ENCODE results near the gene NR2F1-AS1.

DNA sequence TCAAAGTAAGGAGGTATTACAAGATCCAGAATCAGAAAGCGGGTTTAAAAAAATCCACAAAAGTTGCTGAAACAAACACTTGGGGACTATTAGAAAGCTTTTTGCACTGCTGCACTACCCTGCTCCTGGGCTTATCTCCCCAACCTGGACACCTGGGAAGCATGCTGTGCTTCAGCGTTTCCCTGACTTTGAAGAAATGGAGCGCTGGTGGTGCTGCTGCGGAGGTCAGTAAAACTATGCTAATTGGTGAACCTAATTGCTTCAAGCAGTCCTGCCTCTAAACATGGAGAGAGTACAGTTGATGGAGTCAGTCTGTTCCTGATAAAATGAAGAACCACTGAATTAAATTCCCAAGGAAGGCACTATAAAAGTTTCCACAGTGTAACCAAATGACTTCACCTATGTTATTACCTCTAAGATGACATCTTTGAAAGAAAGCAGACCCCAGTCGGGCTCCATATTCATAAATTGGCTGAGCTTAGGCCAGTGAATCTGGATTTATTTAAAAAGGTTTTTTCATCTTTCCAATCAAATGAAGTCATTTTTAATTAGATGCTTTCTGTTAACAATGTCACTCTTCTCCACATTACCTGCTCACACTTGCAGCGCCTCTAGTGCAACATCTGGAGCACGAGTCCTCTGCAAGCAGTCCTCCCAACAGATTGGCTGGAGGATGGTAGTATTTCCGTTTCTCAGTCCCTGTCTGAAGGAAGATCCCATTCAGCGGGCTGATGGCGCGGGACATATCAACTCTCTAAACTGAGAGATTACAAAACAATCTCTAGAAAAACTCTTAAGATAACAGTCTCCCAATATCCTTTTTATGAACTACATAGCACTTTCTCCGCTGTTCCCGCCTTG, 11.5 kb downstream of the NR2F1-AS1 start:
- TF ChIP-seq, protein P1, sequence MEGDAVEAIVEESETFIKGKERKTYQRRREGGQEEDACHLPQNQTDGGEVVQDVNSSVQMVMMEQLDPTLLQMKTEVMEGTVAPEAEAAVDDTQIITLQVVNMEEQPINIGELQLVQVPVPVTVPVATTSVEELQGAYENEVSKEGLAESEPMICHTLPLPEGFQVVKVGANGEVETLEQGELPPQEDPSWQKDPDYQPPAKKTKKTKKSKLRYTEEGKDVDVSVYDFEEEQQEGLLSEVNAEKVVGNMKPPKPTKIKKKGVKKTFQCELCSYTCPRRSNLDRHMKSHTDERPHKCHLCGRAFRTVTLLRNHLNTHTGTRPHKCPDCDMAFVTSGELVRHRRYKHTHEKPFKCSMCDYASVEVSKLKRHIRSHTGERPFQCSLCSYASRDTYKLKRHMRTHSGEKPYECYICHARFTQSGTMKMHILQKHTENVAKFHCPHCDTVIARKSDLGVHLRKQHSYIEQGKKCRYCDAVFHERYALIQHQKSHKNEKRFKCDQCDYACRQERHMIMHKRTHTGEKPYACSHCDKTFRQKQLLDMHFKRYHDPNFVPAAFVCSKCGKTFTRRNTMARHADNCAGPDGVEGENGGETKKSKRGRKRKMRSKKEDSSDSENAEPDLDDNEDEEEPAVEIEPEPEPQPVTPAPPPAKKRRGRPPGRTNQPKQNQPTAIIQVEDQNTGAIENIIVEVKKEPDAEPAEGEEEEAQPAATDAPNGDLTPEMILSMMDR (IDR thresholded peaks at IDR 0.05), result no peak
- no peak for TF ChIP-seq POLR2A (IDR thresholded peaks at IDR 0.05)
